ENCODE measurements around the gene FYB1.

Gene FYB1

GRCh38 chr5:39118638-39119037 lies 100.7 kb downstream of the FYB1 start:
- no peak for DNase-seq (ENCODE audit: low spot score)

- DNase-seq (ENCODE audit: low spot score): no peak
These were observed 102.0 kb downstream of the FYB1 start for GRCh38 chr5:39117401-39117800.

GRCh38 chr5:39116344-39117170 lies 102.8 kb downstream of the FYB1 start:
- no peak for DNase-seq (ENCODE audit: low spot score)

GRCh38 chr5:39115644-39116343 lies 103.6 kb downstream of the FYB1 start:
- no peak for DNase-seq (ENCODE audit: low spot score)

- no peak for DNase-seq (ENCODE audit: low spot score)
These were observed 105.2 kb downstream of the FYB1 start for GRCh38 chr5:39114155-39114554.

GRCh38 chr5:39113354-39113953 lies 105.9 kb downstream of the FYB1 start:
- no peak for DNase-seq (ENCODE audit: low spot score)

GRCh38 chr5:39109606-39110005 lies 109.8 kb downstream of the FYB1 start:
- no peak for DNase-seq (ENCODE audit: low spot score)

GRCh38 chr5:39108987-39109386 lies 110.4 kb downstream of the FYB1 start:
- no peak for DNase-seq (ENCODE audit: low spot score)

GRCh38 chr5:39107350-39107749 lies 112.0 kb downstream of the FYB1 start:
- DNase-seq (ENCODE audit: low spot score): no peak

GRCh38 chr5:39106322-39106721 lies 113.0 kb downstream of the FYB1 start:
- no peak for DNase-seq (ENCODE audit: low spot score)

- DNase-seq (ENCODE audit: low spot score): no peak
These were observed 115.1 kb downstream of the FYB1 start for GRCh38 chr5:39104221-39104620.

- DNase-seq (ENCODE audit: low spot score): no peak
These were observed 116.6 kb downstream of the FYB1 start for GRCh38 chr5:39102684-39103155.

GRCh38 chr5:39100851-39101396 lies 118.4 kb downstream of the FYB1 start:
- no peak for DNase-seq (ENCODE audit: low spot score)

GRCh38 chr5:39100301-39100850 lies 119.0 kb downstream of the FYB1 start:
- DNase-seq (ENCODE audit: low spot score): no peak

- no peak for DNase-seq (ENCODE audit: low spot score)
These were observed 119.5 kb downstream of the FYB1 start for GRCh38 chr5:39099831-39100230.

- no peak for DNase-seq (ENCODE audit: low spot score)
These were observed 126.0 kb downstream of the FYB1 start for GRCh38 chr5:39093352-39093751.

GRCh38 chr5:39092581-39093351 lies 126.6 kb downstream of the FYB1 start:
- no peak for DNase-seq (ENCODE audit: low spot score)

GRCh38 chr5:39091940-39092580 lies 127.3 kb downstream of the FYB1 start:
- no peak for DNase-seq (ENCODE audit: low spot score)

- no peak for DNase-seq (ENCODE audit: low spot score)
These were observed 135.4 kb downstream of the FYB1 start for GRCh38 chr5:39083968-39084367.

- no peak for DNase-seq (ENCODE audit: low spot score)
These were observed 136.4 kb downstream of the FYB1 start for GRCh38 chr5:39082995-39083394.

GRCh38 chr5:39080597-39081204 lies 138.7 kb downstream of the FYB1 start:
- peak; percentile 41 for DNase-seq (ENCODE audit: low spot score)

All from germinal center (tissue), 1 donor.